GM18858 (cell line): ENCODE data around the gene SHISA5.
"Not testable (repeated sequence)": the region's sequence is repeated elsewhere in the genome, so short reads cannot be mapped to it uniquely, and the experiment has no call there.

Source experiments
- ATAC-seq: cut with Tn5 transposase; IDR thresholded peaks from one replicate; pipeline ENCODE4 v1.9.1; 2021; ENCODE audit not compliant: unreplicated experiment

SHISA5 gene, protein sequence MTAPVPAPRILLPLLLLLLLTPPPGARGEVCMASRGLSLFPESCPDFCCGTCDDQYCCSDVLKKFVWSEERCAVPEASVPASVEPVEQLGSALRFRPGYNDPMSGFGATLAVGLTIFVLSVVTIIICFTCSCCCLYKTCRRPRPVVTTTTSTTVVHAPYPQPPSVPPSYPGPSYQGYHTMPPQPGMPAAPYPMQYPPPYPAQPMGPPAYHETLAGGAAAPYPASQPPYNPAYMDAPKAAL

DNA sequence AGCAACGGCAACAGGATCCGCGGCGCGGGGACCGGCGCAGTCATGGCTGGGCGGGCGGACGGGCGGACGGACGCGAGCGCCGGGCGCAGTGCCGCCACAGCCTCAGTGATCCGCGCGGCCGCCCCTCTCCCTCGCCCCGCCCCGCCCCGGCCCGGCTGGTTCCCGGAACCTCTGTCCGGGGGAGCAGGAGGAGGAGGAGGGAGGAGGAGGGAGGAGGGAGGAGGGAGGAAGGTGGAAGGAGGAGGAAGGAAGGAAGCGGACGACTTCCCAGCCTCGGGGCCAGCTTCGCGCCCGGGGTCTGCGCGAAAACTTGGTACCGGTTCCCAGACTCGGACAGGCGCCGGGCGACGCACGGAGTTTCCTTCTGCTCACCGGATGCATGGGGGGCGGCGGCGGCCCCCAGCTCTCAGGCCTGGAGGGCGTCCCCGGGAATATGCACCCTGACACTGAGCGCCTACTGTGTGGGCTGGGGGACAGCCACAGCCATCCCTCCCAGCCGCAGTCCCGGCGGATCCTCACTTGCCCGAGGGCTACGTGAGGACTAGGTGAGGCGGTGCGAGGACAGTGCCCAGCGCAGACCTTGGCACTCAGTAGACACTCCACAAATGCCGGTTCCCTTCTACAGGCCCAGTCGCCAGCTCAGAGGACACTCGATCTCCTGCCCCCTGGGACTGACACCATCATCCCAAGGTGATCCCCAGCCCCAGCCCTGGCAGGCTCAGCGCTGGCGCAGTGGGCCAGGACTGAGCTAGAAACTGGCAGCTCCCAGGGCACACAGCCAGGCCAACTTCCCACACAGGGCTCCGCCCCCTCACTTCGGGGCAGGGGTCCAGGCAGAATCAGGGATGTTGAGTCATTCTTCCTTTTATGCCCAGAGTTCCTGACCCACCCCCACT is at the start of gene SHISA5:
Gene SHISA5, minus strand, starts transcription at position 124 of the 896 bp plus-strand sequence. Its CDS starts 80 bp downstream, at position 44.
- ATAC-seq: no peak

DNA sequence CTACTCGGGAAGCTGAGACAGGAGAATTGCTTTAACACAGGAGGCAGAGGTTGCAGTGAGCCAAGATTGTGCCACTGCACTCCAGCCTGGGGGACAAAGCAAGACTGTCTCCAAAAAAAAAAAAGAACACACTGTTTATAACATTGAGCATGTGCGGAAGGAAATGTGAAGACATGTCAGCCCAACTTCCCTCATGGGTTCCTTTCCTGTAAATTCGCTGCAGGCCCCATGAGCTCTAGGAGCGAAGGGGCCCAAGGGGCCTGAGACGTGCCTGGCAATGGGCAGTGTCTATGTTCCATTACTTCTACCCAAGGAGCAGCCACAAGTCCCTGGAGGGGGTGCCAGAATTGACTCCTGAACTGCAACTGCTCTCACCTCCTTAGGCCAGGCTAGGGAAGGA is 49.4 kb upstream of the SHISA5 start:
- no peak for ATAC-seq

DNA sequence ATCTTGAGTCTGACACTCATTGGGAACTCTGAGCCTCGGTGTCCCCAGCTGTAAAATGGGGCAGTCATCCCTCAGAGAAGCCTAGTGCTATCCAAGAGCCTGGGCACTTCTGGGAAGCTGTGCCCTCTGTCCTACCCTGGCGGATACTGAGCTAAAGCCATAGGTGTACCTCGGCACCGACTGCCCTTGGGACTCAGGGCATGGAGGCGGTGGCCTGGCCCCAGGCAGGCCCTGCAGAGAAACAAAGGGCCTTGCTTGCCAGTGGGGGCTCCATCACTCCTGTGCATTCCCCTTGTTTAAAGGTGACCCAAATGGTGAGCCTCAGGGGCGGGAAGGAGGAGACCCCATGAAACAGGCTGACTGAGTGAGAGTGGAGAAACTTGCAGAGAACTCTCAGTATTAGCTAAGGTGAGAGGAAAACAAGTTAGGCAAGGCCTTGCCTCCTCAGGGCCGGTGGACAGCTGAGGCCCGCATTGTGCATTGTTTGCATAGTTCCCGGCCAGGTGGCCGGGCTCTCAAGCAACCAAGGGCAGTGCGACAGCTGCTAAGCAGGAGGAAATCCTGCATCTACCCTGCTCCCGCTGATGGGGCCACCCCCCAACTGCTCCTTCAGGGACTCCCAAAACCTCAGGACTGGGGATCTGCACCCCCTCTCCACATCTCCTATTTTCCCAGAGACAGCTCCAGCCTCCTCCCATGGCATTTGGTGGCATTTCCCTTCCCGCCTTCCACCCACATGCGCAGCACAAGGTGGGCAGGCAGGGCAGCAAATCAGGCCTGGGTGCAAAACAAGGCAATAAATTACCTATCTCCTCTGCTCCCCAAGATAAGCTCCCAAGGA is 48.4 kb upstream of the SHISA5 start:
- ATAC-seq: no peak

DNA sequence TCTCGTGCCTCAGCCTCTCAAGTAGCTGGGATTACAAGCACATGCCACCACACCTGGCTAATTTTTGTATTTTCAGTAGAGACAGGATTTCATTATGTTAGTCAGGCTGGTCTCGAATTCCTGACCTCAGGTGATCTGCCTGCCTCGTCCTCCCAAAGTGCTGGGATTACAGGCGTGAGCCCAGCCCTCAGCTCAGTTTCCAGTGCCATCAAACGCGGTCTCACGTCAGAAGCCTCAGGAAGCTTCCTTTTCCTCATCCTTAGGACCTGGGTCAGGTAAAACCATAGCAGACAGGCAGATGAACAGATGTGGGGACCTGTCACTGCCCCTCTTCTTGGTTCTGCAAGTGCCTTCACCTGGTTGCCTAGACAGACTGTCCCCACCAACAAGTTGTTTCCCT is 47.7 kb upstream of the SHISA5 start:
- not testable (repeated sequence) for ATAC-seq

DNA sequence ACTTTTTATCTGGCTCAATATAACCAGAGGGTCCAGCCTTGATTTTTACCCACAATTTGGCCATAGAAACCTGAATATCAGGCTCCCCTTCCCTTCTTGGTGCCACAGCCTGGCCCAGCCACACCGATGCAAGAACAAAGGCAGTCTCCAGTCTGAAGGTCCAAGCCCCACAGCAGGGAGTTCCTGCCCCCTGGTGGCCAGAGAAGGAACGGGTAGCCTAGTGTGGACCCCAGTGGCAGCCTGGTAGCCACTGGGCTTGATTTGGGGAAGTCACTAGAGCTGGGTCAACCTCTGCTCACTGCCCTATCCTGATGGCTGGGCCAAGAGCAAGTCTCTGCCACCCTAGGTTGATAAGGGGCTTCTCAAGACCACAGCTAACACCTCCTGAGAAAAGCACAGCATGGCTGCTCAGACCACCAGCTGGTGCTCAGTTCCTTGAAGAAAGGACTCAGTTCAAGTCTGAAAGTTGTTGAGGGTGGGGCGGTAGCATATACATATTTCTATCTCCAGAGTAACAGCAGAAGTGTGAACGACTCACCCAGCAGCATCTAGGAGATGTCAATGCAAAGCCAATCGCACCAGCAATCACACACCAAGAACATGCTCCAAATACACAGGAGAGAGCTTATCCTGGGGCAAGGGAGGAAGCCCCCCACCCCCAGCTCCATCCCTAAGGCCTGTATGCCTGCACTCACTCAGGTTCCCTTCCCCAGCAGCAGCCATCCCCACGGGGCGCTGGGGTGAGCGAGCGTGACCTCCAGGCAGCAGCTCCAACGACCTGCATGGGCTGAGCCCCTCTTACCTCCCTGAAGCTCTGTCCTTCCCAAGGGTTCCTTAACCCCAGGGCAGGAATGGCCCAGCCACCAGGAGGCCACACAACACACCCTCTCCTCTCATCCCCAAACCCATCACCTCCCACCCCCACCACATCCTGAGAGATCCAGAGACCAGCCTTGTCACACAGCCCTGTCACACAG is 45.0 kb upstream of the SHISA5 start:
- no peak for ATAC-seq

DNA sequence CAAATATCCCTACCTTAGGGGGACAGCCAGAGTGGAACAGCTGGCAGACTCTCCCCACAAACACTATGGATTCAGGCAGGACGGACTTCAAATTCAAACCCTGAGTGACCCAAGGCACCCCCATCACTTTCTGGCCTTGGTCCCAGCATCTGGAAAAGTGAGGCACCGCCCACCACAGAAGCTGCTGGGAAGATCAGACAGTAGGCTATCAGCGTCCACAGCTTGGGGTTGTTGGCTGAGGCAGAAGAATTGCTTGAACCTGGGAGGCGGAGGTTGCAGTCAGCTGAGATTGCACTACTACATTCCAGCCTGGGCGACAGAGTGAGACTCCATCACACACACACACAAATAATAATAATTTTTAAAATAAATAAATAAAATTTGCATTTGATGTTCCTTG is 44.2 kb upstream of the SHISA5 start:
- no peak for ATAC-seq

DNA sequence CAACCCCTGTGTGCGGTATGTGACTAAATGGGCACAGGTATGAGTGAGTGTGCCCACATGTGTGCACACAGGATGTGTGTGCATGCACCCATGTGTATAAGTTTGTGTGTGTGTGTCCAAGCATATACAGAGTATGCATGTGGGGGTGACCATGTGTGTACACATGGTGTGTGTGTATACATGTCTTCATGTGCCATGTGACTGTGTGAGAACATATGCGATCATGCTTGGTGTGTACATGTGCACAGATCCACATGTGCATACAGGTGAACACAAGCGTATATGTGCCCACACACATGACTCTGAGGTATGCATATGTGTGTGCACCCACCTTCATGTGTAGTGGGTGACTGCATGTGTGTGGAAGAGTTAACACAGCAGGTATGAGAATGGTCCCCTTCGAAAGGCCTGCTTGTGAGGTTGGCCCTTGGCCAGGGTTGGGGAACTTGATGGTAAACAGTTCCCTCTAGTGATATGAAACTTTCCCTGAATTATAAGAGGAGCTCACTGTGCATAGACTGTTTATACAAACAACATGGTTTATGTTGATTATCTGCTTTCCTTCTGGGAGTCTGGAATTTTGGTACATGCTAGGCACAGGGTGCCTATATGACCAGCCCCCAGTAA is 42.3 kb upstream of the SHISA5 start:
- ATAC-seq: no peak

DNA sequence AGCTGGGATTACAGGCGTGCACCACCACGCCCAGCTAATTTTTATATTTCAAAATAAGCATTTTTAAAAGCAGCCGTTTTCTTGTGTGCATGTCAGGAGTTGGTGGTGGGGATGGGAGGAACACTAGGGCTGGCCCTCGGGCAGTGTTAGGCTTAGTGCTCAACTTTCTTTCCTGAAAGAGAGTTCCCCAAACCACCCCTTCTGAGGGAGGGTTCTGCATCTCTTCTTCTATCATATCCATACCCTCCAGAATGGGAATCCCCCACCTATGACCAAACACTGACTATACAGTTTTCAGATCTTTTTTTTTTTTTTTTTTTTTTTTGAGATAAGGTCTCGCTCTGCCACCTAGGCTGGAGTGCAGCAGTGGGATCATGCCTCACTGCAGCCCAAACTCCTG is 40.2 kb upstream of the SHISA5 start:
- ATAC-seq: no peak

DNA sequence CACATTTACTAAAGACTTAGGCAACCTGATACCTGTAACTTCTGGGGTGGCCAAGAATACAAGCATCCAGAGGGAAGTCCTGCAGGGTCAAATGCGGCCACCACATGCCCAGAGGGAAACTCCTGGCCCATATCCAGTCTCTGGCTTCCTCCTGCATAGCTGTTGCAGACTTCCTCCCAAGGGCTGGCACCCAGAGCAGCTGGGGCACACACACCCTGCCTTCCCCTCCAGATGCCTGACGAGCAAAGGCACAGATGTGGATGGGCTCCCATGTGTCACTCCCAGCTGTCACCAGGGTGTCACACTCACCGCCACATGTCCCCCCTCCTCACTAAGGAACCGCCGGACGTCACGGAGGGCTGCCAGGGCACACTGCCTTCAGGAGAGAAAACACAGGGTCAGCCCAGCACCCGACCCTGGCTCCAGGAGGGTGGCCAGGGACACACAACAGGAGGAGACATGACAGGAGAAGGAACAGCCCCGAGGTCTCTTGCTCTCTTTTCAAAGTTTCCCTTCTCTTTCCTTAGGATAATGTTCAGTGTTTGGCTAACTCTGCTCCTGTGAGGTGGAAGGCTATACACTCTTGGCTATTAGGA is 39.4 kb upstream of the SHISA5 start:
- no peak for ATAC-seq

DNA sequence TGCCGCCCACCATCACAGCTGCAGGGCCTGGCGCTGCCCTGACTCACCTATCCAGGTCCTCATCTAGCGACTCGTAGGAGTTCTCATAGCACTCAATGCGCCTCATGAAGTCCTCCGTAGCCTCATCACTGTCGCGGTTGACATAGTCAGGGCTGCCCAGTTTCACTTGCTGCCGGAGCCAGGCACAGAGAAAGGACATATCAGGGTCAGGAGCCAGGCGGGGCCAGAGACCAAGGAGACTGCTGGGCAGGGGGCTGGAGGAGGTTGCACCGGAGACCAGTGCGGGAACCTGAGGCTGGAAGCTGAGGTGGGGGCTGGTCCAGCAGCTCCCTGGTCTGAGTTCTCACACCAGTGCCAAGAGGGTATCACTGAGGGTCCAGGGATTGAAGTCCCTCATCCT is 34.5 kb upstream of the SHISA5 start:
- no peak for ATAC-seq

DNA sequence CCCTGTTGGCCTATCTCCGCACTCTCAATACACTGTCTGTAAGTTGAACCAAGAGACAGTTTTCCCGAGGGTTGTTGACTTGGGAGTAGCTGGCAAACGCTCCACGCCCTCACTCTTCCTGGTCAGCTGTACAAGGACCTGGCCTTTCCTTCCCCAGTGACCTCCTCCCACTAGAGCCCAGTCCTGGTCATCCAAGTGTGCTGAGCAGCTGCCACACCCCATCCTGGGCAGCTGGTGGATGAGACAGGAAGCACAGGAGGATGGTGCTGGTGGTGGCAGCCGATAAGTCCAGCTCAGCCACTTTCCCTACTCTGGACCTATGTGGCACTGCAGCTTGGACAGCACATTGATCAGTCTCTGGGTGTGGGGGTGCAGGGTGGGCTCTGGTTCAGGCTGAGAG is 32.8 kb upstream of the SHISA5 start:
- no peak for ATAC-seq

DNA sequence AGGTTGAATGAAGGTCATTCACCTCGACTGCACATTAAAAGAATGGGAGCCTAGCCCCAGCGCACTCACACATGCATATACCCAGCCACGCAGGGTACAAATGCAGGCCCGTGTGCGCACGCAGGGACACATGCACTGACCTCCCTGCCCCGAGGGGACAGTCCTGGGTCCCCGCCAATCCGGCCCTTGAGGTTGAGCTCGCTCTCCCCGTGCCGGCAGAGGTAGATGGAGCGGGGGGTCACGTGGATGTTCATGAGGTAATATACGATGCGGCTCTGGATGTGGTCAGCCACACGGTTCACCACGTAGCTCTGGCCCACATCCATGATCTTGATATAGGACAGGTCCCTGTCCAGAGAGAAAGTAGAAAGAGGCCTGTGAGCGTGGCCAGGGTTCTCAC is 32.1 kb upstream of the SHISA5 start:
- ATAC-seq: no peak

DNA sequence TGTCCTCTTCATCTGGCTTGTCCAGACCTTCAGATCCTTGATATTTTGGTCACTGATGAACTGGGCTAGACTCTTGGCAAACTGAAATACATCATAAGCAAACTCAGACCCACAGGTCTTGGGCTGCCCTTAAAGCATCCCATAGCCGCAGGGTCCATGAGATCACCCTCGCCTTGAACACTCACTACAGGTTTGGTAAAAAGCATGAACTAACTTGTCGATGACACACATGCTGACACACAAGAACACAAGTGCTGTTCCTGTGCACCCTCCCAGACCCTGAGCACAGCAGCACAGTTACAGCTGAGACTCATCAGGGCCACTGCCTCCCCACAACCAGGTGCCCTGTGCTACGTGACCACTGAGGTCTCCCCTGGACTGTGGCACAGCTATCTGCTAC is 31.6 kb upstream of the SHISA5 start:
- ATAC-seq: no peak

DNA sequence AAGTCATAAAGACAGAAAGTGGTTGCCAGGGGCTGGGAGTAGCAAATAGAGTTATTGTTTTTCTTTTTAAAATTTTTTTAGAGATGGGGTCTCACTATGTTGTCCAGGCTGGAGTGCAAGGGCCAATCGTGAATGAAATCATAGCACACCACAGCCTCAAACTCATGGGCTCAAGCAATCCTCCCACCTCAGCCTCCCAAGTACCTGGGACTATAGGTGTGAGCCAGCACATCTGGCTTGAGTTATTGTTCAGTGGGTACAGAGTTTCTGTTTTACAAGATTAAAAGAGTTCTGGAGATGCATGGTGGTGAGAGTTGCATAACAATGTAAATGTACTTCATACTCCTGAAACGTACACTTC is 29.0 kb upstream of the SHISA5 start:
- ATAC-seq: no peak

DNA sequence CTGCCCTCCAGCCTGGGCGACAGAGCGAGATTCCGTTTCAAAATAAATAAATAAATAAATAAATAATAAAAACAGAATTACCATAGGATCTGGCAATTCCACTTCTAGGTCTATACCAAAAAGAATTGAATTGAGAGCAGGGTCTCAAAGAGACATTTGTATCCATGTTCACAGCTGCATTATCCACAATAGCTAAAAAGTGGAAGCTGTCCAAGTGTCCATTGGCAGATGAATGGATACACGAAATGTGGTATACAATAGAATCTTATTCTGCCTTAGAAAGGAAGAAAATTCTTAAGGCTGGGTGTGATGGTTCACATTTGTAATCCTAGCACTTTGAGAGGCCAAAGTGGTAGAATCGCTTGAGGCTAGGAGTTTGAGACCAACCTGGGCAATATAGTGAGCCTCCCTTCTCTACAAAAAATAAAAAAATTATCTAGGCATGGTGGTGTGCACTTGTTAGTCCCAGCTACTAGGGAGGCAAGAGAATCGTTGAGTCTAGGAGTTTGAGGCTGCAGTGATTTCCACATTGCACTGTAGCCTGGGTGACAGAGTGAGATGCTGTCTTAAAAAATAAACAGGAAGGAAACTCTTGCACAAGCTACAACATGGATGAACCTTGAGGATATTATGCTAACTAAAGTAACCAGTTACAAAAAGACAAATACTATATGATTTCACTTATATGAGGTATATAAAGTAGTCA is 28.4 kb upstream of the SHISA5 start:
- ATAC-seq: no peak

DNA sequence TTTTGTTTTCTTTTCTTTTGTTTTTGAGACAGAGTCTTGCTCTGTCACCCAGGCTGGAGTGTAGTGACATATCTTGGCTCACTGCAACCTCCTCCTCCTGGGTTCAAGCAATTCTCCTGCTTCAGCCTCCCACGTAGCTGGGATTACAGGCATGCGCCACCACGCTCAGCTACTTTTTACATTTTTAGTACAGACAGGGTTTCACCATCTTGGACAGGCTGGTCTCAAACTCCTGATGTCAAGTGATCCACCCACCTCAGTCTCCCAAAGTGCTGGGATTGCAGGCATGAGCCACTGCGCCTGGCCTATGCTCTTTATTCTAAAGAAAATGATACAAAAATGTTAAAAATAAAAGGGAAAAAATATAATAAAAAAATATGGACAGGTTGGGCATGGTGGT is 26.7 kb upstream of the SHISA5 start:
- not testable (repeated sequence) for ATAC-seq

DNA sequence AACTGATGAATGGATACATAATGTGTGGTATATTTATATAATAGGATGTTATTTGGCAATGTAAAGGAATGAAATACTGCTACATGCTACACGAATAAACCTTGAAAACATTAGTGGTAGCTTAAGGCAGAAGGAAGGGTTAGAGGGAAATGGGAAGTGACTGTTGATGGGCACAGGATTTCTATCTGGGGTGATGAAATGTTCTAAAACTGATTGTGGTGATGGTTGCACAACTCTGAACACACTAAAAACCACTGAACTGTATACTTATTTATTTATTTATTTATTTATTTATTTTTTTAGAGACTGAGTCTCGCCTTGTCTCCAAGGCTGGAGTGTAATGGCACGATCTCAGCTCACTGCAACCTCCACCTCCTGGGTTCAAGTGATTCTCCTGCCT is 24.8 kb upstream of the SHISA5 start:
- ATAC-seq: no peak

DNA sequence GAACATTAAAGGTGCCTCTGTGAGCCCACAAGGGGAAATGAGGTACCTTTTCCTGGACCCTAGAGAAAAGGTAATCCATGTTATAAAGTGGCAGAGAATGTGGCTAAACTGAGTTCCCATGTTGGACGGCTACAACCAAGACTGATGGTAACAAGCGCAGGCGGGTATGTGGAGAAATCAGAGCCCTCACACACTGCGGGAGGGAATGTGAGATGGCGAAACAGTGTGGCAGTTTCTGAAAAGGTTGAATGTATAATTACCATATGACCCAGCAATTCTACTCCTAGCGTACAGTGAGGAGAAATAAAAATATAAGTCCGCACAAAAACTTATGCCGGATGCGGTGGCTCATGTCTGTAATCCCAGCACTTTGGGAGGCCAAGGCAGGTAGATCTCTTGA is 24.1 kb upstream of the SHISA5 start:
- ATAC-seq: no peak

DNA sequence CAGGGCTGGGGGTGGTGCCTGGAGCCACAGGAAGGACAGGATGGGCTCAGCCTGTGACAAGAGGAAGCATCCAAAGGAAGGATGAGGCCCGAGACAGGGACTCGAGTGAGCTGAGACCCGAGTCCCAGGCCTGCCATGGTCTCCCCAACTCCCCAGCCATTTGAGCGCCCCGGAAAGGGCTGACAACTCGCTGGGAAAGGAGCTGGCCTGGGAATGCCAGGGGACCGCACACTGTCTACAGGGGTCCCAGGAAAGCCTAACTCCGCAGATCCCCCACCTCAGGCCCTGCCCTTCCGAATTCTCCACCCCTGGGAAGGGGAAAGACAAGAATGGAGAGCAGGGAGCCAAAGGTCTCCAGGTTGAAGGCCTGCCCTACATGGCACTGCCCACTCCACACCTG is 21.0 kb upstream of the SHISA5 start:
- ATAC-seq: no peak
